ENCODE measurements around the gene ICOSLG. TPM values are rescaled to one million over a fixed set of nuclear protein-coding genes. Genes with fewer than 3 reads are reported as not detected.

Gene ICOSLG
- total RNA-seq, 1 donor from 2014 or later = 1.2 TPM

- Mint-ChIP-seq H3K4me3 (ENCODE audit: unreplicated experiment) (no peak overlapping the region), H3K27ac (ENCODE audit: unreplicated experiment) (no peak overlapping the region), H3K4me1 (ENCODE audit: unreplicated experiment) (no peaks in the 10 kb centered on the region), H3K27me3 (ENCODE audit: unreplicated experiment) (no peaks in the 10 kb centered on the region), H3K36me3 (ENCODE audit: low read depth, unreplicated experiment) (no peaks in the 10 kb centered on the region), H3K9me3 (ENCODE audit: unreplicated experiment) (no peaks in the 10 kb centered on the region)
- TF ChIP-seq CTCF (IDR thresholded peaks at IDR 0.05; ENCODE audit: unreplicated experiment) = no peak
- DNase-seq (ENCODE audit: low spot score) = no peak
Measured at GRCh38 chr21:44271558-44272283, 31.0 kb upstream of the ICOSLG start.

- TF ChIP-seq CTCF (IDR thresholded peaks at IDR 0.05; ENCODE audit: unreplicated experiment) = no peak
- Mint-ChIP-seq H3K27me3 (ENCODE audit: unreplicated experiment) (no peaks in the 10 kb centered on the region), H3K4me1 (ENCODE audit: unreplicated experiment) (no peaks in the 10 kb centered on the region), H3K4me3 (ENCODE audit: unreplicated experiment) (no peak overlapping the region), H3K9me3 (ENCODE audit: unreplicated experiment) (no peaks in the 10 kb centered on the region), H3K36me3 (ENCODE audit: low read depth, unreplicated experiment) (no peaks in the 10 kb centered on the region), H3K27ac (ENCODE audit: unreplicated experiment) (no peak overlapping the region)
- DNase-seq (ENCODE audit: low spot score) = no peak
Measured at GRCh38 chr21:44269090-44269489, 28.3 kb upstream of the ICOSLG start.

- no peak overlapping the region for H3K27ac Mint-ChIP-seq (ENCODE audit: unreplicated experiment)
- H3K27me3 Mint-ChIP-seq (ENCODE audit: unreplicated experiment) = no peaks in the 10 kb centered on the region
- no peaks in the 10 kb centered on the region for H3K4me1 Mint-ChIP-seq (ENCODE audit: unreplicated experiment)
- H3K36me3 Mint-ChIP-seq (ENCODE audit: low read depth, unreplicated experiment) = no peaks in the 10 kb centered on the region
- H3K9me3 Mint-ChIP-seq (ENCODE audit: unreplicated experiment) = no peaks in the 10 kb centered on the region
- no peak for DNase-seq (ENCODE audit: low spot score)
- H3K4me3 Mint-ChIP-seq (ENCODE audit: unreplicated experiment) = no peak overlapping the region
- no peak for TF ChIP-seq CTCF (IDR thresholded peaks at IDR 0.05; ENCODE audit: unreplicated experiment)
Measured at GRCh38 chr21:44267655-44268142, 27.0 kb upstream of the ICOSLG start.

- H3K4me3 Mint-ChIP-seq (ENCODE audit: unreplicated experiment) = no peak overlapping the region
- H3K9me3 Mint-ChIP-seq (ENCODE audit: unreplicated experiment) = no peaks in the 10 kb centered on the region
- no peak for DNase-seq (ENCODE audit: low spot score)
- no peak for TF ChIP-seq CTCF (IDR thresholded peaks at IDR 0.05; ENCODE audit: unreplicated experiment)
- H3K27ac Mint-ChIP-seq (ENCODE audit: unreplicated experiment) = no peak overlapping the region
- H3K36me3 Mint-ChIP-seq (ENCODE audit: low read depth, unreplicated experiment) = no peaks in the 10 kb centered on the region
- no peaks in the 10 kb centered on the region for H3K27me3 Mint-ChIP-seq (ENCODE audit: unreplicated experiment)
- H3K4me1 Mint-ChIP-seq (ENCODE audit: unreplicated experiment) = no peaks in the 10 kb centered on the region
Measured at GRCh38 chr21:44265734-44266270, 25.1 kb upstream of the ICOSLG start.

GRCh38 chr21:44263768-44264167, 23.0 kb upstream of the ICOSLG start:
- Mint-ChIP-seq H3K4me1 (ENCODE audit: unreplicated experiment) (no peaks in the 10 kb centered on the region), H3K27ac (ENCODE audit: unreplicated experiment) (no peak overlapping the region), H3K36me3 (ENCODE audit: low read depth, unreplicated experiment) (no peaks in the 10 kb centered on the region), H3K27me3 (ENCODE audit: unreplicated experiment) (no peaks in the 10 kb centered on the region), H3K9me3 (ENCODE audit: unreplicated experiment) (no peaks in the 10 kb centered on the region), H3K4me3 (ENCODE audit: unreplicated experiment) (no peak overlapping the region)
- DNase-seq (ENCODE audit: low spot score) = no peak
- no peak for TF ChIP-seq CTCF (IDR thresholded peaks at IDR 0.05; ENCODE audit: unreplicated experiment)
